Measurements from ENCODE around the gene CERS6.

The CERS6 gene

DNA sequence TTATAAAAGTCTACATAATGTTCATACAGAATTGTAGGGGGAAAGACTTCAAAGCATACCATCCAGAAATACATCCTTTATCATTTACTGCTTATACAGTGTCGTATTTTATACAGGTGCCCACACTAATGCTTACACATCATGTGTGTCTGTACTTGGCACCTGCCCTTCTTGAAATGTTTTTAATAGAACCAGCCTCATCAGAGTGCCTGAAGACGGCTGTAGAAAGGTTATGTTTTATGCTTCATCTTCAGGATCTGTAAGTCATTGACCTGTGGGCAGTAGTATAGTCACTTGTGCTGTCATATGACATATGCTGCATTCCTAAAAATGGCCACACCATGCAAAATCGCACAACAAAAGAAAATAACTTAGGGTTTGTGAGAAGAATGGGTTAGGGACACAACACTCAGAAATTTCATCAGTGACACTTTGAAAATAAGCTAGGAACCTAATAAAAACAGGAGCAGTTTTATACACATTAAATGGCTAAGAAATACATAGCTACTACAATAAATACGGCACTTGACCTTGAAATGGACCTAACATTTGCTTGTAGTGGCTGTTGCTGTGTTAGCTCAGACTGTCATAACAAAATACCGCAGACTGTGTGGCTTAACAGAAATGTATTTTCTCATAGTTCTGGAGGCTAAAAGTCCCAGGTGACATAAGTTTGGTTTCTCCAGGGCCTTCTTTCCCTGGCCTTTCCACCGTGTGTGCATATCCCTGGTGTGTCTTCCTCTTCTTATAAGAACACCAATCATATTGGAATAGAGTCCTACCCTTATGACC is 112.6 kb downstream of the CERS6 start:
- TF ChIP-seq, protein P1, sequence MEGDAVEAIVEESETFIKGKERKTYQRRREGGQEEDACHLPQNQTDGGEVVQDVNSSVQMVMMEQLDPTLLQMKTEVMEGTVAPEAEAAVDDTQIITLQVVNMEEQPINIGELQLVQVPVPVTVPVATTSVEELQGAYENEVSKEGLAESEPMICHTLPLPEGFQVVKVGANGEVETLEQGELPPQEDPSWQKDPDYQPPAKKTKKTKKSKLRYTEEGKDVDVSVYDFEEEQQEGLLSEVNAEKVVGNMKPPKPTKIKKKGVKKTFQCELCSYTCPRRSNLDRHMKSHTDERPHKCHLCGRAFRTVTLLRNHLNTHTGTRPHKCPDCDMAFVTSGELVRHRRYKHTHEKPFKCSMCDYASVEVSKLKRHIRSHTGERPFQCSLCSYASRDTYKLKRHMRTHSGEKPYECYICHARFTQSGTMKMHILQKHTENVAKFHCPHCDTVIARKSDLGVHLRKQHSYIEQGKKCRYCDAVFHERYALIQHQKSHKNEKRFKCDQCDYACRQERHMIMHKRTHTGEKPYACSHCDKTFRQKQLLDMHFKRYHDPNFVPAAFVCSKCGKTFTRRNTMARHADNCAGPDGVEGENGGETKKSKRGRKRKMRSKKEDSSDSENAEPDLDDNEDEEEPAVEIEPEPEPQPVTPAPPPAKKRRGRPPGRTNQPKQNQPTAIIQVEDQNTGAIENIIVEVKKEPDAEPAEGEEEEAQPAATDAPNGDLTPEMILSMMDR (IDR thresholded peaks at IDR 0.05; ENCODE audit: low read length, missing control alignments), result no peak
- no peak overlapping the region for H3K4me3 ChIP-seq (replicated peaks; ENCODE audit: low read depth, low read length)
- no peak for DNase-seq (ENCODE audit: low read depth)

DNA sequence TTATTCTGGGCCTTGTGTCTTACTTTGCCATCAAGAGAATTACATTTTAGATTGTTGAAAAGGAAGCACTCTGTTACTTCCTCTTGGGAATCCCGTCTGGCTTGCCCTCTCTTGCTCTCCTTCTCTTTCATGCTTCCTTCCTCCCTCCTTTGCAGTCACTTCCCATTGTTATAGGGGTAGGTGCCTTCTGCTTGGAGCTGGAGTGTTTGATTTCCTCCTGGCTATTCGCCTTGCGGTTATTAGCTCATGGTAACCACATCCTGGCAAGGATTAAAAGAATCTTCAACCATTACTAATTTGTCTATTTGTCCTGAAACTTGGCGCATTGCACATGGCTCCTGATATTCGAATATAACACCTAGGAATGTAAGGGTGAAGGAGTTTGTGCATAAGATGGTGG is 115.0 kb downstream of the CERS6 start:
- H3K4me3 ChIP-seq (replicated peaks; ENCODE audit: low read depth, low read length), result no peak overlapping the region
- TF ChIP-seq, protein P1 (IDR thresholded peaks at IDR 0.05; ENCODE audit: low read length, missing control alignments), result no peak
- peak; percentile 15 for DNase-seq (ENCODE audit: low read depth)

DNA sequence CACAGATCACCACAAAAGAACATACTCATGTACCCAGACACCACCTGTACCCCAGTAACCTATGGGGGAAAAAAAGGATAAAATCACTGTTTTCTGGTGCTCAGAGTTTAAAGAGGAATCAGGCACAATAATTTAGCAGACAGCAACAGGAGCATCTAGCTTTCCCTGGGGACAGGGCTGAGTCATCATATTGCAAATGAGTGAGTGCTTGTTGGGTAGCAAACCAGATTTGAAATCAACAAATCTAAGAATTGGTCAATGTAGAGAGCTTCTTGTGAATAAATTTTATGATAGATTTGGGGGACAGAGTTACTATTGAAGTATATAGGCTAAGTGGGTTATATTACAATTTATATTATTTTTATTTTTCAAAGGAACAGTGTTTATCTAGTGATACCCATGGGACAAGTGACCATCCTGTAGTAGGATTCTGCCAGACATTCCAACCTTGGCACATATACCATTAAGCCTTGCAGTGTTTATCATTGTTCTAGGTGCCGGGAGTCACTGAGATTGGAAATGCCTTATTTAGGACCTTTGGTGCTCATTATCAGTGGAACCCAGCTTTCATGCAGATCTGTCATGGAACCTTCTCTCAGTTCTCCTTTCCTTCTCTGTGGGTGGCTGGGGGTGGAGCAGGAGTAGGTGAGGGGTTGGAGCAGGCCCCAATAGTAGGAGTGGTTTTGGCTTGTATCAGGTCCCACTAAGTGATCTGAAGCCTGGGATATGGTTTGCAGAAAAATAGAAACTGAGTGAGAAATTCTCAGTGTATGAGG is 117.2 kb downstream of the CERS6 start:
- TF ChIP-seq, protein P1 (IDR thresholded peaks at IDR 0.05; ENCODE audit: low read length, missing control alignments), result no peak
- DNase-seq (ENCODE audit: low read depth), result peak; percentile 55
- no peak overlapping the region for H3K4me3 ChIP-seq (replicated peaks; ENCODE audit: low read depth, low read length)

DNA sequence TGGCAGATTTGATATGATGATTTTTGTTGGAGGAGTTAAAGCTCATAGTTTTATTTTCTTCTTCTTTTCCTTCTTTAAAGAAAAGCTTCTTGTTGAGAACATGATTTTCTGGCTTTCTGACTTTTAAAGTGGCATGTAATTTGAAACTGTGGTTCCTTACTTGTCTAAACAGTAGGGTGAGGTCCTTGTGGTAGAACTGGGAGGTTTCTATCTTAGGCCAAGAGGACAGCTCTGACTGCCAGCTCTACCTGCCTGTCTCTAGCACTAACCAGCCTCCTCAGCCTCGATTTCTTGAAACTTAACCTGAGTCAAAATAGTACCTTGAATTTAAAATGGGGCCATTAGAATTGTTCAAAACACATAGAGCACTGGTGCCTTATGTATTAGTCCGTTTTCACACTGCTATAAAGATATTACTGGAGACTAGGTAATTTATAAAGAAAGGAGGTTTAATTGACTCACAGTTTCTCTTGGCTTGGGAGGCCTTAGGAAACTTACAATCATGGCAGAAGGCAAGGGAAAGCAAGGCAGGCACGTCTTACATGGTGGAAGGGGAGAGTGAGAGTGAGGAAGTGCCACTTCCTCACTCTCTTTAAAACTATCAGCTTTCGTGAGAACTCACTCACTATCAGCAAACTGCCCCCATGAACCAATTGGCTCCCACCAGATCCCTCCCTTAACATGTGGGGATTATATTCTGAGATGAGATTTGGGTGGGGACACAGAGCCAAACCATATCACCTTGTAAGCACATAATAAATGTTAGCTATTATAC is 119.0 kb downstream of the CERS6 start:
- H3K4me3 ChIP-seq (replicated peaks; ENCODE audit: low read depth, low read length), result no peak overlapping the region
- DNase-seq (ENCODE audit: low read depth), result no peak
- TF ChIP-seq, protein P1 (IDR thresholded peaks at IDR 0.05; ENCODE audit: low read length, missing control alignments), result no peak

DNA sequence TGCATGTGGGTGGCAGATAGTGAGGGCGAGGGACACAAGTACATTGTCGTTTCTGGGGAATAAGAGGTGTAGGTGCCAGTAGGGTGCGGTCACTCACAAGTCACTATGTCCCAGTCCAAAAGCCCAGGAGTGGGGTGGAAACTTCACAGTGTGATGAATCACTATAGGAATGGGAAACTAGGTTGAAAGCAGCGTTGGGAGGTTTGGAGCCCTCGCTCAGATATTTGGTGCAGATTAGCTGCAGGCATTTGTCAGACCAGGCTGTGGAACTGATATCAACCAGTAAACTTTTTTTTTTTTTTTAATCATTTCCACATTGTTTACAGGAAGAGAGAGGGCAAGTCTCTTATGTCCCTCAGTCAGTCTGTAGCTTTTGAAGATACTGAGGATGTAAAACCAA is 121.8 kb downstream of the CERS6 start:
- no peak overlapping the region for H3K4me3 ChIP-seq (replicated peaks; ENCODE audit: low read depth, low read length)
- no peak for DNase-seq (ENCODE audit: low read depth)
- TF ChIP-seq, protein P1 (IDR thresholded peaks at IDR 0.05; ENCODE audit: low read length, missing control alignments), result no peak

DNA sequence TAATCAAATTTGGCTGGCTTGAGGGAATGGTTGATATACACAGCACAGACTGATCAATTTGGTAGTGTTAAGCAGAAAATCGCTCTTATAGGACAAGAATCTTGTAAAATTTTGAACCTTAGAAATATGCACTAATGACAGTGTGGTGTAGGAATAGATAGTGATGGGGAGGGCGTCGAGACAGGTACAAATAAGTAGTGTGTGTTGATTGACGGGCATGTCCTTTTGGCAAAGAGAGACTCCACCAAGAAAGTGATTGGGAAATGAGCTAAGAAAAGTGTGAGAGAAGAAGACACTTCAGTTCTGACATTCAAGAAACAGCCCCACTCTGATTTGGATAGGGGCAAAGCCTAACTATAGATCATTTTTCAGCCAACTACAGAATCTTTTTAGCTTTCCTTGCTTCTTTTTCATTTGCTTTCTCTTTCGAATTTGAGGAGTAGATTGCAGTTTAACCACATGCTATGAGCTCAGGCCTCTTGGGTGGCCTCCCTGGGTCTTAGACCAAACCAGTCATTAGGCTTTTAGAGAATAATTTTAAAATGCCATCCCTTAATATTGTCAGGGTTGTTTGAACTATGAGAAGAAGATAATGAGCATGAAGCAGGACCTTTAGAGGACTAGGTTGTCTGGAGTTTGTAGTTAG is 127.1 kb downstream of the CERS6 start:
- TF ChIP-seq, protein P1 (IDR thresholded peaks at IDR 0.05; ENCODE audit: low read length, missing control alignments), result no peak
- DNase-seq (ENCODE audit: low read depth), result peak; percentile 36
- H3K4me3 ChIP-seq (replicated peaks; ENCODE audit: low read depth, low read length), result no peak overlapping the region
